ENCODE results near the gene DNAJB14. TPM values are rescaled to one million over a fixed set of nuclear protein-coding genes. Genes with fewer than 3 reads are reported as not detected.

Gene DNAJB14
- total RNA-seq, 1 donor from 2014 or later, result 55.2 TPM

DNA sequence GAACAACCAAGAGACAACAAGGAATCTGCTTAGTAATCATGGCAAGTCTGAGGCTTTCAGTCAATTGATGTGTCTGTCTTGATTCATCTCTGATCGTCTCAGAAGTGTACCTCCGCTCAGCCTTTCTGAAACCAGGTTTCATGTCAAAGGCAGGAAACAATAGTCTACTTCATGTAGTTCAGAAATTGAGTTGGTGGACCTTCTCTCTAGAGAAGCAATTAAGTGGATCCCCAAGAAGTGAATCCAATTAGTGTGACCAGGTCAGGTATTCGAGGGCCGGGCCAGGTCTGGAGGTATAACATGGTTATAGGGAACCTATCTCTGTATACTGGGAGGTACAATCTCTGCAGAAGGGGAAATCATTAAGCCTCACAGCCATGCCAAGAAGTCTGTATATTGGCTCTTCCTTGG is 97.8 kb downstream of the DNAJB14 start:
- no peaks in the 10 kb centered on the region for H3K36me3 Mint-ChIP-seq (ENCODE audit: low read depth, unreplicated experiment)
- H3K4me3 Mint-ChIP-seq (ENCODE audit: unreplicated experiment), result no peak overlapping the region
- H3K9me3 Mint-ChIP-seq (ENCODE audit: unreplicated experiment), result no peaks in the 10 kb centered on the region
- H3K27ac Mint-ChIP-seq (ENCODE audit: unreplicated experiment), result no peak overlapping the region
- no peaks in the 10 kb centered on the region for H3K4me1 Mint-ChIP-seq (ENCODE audit: unreplicated experiment)
- H3K27me3 Mint-ChIP-seq (ENCODE audit: unreplicated experiment), result no peaks in the 10 kb centered on the region
- DNase-seq (ENCODE audit: low spot score), result no peak
- TF ChIP-seq CTCF (IDR thresholded peaks at IDR 0.05; ENCODE audit: unreplicated experiment), result no peak

DNA sequence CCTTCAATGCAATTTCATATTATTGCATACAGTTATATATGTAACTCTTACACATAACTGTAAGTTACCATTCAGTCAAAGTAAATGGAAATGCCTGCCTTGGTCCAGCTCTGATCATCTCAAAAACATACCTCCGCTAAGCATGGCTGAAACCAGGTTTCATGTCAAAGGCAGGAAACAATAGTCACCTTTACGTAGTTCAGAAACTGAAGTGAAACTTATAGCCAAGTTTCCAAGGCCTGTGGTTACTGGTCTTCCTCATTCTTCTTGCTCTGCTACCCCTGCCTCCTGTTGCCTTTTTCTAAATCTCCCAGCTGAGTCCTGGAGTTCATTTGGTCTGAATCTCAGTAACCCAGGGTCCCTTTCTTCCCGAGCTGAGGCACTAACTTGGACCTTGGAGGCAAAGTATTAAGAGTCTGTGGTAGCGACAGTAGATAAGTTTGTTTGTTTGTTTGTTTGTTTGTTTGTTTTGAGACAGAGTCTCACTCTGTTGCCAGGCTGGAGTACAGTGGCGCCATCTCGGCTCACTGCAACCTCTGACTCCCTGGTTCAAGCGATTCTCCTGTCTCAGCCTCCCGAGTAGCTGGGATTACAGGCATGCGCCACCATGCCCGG is 98.9 kb downstream of the DNAJB14 start:
- Mint-ChIP-seq H3K4me1 (ENCODE audit: unreplicated experiment) (no peaks in the 10 kb centered on the region), H3K4me3 (ENCODE audit: unreplicated experiment) (no peak overlapping the region), H3K27me3 (ENCODE audit: unreplicated experiment) (no peaks in the 10 kb centered on the region), H3K9me3 (ENCODE audit: unreplicated experiment) (no peaks in the 10 kb centered on the region), H3K36me3 (ENCODE audit: low read depth, unreplicated experiment) (no peaks in the 10 kb centered on the region), H3K27ac (ENCODE audit: unreplicated experiment) (no peak overlapping the region)
- TF ChIP-seq CTCF (IDR thresholded peaks at IDR 0.05; ENCODE audit: unreplicated experiment), result no peak
- no peak for DNase-seq (ENCODE audit: low spot score)

DNA sequence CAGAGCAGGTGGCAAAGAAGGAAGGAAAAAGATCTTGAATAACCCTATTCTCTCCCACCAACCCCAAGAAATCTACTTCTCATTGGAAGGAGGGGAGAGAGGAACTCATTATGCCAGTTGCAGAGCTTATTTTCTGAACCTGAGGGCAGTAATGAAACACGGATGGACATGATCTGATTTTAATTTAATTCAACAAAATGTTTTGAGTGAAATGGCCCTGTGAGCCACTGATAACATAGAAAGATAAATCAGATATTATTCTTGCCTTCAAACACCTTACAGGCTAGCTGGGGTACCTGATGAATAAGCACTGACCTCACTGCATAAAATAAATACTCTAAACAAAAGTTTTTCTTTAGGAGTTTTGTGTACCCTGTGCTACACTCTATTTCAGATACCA is 99.5 kb downstream of the DNAJB14 start:
- H3K4me3 Mint-ChIP-seq (ENCODE audit: unreplicated experiment), result no peak overlapping the region
- no peak for DNase-seq (ENCODE audit: low spot score)
- no peaks in the 10 kb centered on the region for H3K27me3 Mint-ChIP-seq (ENCODE audit: unreplicated experiment)
- TF ChIP-seq CTCF (IDR thresholded peaks at IDR 0.05; ENCODE audit: unreplicated experiment), result no peak
- no peak overlapping the region for H3K27ac Mint-ChIP-seq (ENCODE audit: unreplicated experiment)
- H3K9me3 Mint-ChIP-seq (ENCODE audit: unreplicated experiment), result no peaks in the 10 kb centered on the region
- H3K4me1 Mint-ChIP-seq (ENCODE audit: unreplicated experiment), result no peaks in the 10 kb centered on the region
- H3K36me3 Mint-ChIP-seq (ENCODE audit: low read depth, unreplicated experiment), result no peaks in the 10 kb centered on the region

Other genes with a start within 250 kb of the DNAJB14 start
- not detected for gene DAPP1, start 129.8 kb downstream of the DNAJB14 start, total RNA-seq (ENCODE audit: unreplicated experiment)
- gene LAMTOR3, start 52.2 kb downstream of the DNAJB14 start, total RNA-seq (ENCODE audit: unreplicated experiment), result 41.8 TPM
- 318 TPM for gene H2AZ1, start 3.7 kb upstream of the DNAJB14 start, total RNA-seq (ENCODE audit: unreplicated experiment)
- gene DDIT4L, start 243.8 kb upstream of the DNAJB14 start, total RNA-seq (ENCODE audit: unreplicated experiment), result 3.4 TPM

Data from endothelial cell (in vitro differentiated cells).